ENCODE results near the gene TCF7L2.

DNA sequence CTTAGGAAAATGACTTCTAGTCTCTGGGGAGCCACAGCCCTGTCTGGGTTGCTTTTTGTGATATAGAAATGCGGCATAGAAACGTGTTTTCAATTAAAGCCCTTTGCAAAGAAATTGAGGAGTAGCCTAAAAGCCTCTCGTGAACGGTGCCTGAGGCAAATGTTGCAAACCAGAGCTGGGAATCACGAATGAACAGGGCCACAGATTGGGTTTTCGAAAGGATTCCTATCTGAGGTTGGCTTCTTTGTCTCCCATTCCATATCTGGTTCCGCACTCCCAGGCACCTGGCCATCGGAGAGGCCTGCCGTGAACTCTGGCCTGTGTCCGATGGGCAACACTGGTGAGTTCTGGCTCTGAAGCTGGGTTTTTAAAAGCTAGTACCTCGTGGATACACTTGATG is 221.6 kb downstream of the TCF7L2 start:
- TF ChIP-seq, protein P1, sequence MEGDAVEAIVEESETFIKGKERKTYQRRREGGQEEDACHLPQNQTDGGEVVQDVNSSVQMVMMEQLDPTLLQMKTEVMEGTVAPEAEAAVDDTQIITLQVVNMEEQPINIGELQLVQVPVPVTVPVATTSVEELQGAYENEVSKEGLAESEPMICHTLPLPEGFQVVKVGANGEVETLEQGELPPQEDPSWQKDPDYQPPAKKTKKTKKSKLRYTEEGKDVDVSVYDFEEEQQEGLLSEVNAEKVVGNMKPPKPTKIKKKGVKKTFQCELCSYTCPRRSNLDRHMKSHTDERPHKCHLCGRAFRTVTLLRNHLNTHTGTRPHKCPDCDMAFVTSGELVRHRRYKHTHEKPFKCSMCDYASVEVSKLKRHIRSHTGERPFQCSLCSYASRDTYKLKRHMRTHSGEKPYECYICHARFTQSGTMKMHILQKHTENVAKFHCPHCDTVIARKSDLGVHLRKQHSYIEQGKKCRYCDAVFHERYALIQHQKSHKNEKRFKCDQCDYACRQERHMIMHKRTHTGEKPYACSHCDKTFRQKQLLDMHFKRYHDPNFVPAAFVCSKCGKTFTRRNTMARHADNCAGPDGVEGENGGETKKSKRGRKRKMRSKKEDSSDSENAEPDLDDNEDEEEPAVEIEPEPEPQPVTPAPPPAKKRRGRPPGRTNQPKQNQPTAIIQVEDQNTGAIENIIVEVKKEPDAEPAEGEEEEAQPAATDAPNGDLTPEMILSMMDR (IDR thresholded peaks at IDR 0.05; ENCODE audit: low read depth, low read length): no peak
- no peak for TF ChIP-seq EZH2phosphoT487 (IDR thresholded peaks at IDR 0.05; ENCODE audit: low read depth)

Data from OCI-LY3 (cell line).